GM18870 (cell line): ENCODE data around the gene MOB2.

Experiments
- ATAC-seq: cut with Tn5 transposase; IDR thresholded peaks from one replicate; pipeline ENCODE4 v1.9.1; 2021; ENCODE audit warnings: moderate library complexity; ENCODE audit not compliant: unreplicated experiment

The MOB2 gene

DNA sequence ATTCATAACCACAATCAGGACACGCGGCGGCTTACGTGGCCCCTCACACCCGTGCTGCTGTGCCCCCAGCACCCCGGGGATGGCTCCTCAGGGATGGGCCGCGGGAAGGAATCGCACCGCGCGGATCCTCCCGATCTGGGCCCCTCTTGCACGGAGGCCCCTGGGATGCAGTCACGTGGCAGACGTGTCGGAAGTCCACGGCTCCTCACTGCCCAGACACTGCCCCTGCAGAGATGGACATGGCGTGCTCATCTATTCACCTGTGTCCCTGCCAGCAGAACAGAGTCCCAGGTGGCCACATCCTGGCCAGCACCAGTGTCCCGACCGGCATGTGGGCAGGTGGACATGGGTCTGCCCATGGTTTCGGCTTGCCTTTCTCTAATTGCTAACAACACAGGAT lies 12.8 kb downstream of the MOB2 start:
- ATAC-seq: no peak

DNA sequence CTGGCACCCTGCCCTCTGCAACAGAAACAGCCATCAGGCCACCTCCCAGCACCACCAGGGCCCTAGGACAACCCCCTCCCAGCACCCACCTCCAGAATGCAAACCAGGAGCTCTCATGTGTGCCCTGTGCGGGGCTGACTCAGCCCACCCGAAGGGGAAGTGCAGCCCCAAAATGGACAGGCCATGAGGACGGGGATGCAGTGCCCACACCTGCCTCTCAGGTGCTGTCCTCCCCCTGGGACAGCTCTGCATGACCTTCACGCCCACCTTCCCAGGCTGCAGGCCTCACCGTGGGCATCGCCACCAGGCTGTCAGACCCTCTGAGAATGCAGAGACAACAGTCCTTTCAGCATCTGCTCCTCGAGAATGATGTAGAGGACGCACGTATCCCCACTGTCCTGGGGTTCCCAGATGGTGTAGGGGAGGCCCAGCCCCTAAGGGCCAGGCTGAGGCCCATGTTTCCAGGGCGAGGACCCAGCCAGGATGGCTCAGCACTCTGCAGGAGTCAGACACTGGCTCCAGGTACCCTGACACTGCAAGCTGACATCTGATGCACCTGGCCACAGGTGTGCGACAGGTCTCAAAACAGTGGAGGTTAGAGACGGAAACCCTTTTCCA lies 13.5 kb downstream of the MOB2 start:
- ATAC-seq: no peak

GRCh38 chr11:1472180-1473005 lies 14.2 kb downstream of the MOB2 start:
- no peak for ATAC-seq

GRCh38 chr11:1471736-1472135 lies 14.8 kb downstream of the MOB2 start:
- no peak for ATAC-seq

DNA sequence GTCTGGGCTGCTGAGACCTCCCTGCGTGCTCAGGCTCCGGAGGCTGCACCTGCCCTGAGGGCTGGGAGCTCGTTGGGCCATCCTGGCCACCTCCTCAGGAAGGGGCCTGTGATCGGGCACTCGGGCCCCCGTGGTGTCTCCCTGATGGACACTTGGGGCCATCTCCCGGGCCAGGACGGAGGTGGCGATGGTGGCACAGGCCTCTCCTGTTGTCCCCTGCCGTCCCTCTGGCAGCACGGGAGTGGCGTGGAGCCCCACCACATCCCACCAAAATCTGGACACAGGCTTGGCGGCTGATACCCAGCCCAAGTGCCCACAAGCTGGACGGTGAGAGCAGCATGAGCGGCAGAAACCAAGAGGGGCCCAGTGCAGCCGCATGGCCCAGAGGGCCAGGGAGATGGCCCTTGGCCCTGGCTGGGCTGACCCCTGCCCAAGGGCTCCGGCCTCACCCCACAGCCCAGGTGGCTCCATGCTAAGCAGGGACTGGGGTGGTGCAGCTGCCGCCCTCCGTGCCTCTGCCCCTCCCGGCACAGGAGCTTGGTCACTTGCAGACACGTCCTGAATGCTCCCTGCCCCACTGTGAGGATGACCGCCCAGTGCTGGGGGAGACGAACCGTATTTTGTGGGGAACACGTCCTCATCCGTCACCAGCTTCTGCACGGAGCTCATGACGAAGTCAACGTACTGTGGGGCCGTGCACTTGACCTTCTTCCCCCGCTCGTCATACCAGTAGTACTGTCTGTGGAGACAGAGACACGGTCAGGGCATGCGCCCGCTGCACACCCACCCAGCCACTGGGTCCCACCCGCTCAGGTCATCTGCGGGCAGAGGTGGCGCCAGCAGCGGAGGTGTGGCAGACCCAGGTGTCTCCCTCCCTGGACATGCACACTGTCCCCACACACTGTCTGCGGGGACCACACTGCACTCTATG lies 15.6 kb downstream of the MOB2 start:
- no peak for ATAC-seq

GRCh38 chr11:1469911-1470680 lies 16.5 kb downstream of the MOB2 start:
- no peak for ATAC-seq

DNA sequence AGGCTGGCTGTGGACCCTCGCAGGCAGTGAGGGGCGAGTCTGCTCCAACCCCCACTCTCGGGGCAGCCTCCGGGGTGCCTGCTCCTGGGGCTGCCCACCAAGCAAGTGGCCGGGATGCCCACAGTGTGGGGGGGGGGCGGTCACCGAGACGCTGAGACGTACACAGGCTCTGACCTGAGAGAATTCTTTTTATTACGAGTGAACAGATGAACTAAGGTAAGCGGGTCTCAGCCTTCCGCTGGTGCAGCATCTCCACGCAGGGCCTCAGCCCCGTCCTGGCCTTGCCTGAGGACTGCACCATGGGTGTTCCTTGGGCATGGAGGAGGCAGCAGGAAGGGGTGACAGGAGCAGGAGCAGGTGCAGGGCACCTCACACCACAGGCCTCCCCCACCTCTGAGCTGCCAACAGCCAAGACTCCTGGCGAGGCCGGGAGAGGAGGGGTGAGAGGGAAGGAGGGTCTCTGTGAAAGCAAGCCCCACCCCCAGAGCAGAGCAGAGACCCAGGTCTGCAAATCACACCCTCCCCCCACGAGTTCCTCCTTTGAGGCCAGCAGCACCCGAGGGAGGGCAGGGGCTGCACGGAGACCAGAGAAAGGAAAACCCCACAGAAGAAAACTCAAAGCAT lies 17.2 kb downstream of the MOB2 start:
- no peak for ATAC-seq

- ATAC-seq: no peak
Measured at GRCh38 chr11:1468473-1469066, 18.0 kb downstream of the MOB2 start.

DNA sequence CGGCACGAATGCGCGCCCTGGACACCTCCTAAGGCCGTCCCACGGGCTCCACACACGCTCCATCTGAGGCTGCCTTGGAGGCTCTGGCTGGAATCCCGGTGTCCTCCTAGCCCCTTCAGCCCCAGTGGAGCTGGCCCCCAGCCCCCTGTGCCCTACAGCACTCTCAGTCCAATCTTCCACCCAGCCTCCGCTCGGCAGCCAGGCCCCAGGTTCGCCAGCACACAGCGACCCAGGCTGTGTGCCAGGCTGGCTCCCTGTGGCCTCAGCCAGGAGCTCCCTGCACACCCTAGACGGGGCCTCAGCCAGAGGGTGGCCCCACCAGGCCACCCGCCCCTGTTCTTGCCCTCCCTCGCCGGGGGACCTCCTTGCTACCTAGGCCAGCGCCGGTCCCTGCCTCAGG lies 18.6 kb downstream of the MOB2 start:
- ATAC-seq: no peak

GRCh38 chr11:1467270-1467669 lies 19.3 kb downstream of the MOB2 start:
- ATAC-seq: no peak

GRCh38 chr11:1466784-1467183 lies 19.8 kb downstream of the MOB2 start:
- ATAC-seq: no peak

GRCh38 chr11:1463056-1463455 lies 23.5 kb downstream of the MOB2 start:
- ATAC-seq: no peak

GRCh38 chr11:1462698-1462975 lies 23.9 kb downstream of the MOB2 start:
- ATAC-seq: no peak

GRCh38 chr11:1461826-1462697 lies 24.5 kb downstream of the MOB2 start:
- no peak for ATAC-seq

GRCh38 chr11:1460986-1461825 lies 25.4 kb downstream of the MOB2 start:
- no peak for ATAC-seq

- no peak for ATAC-seq
Measured at GRCh38 chr11:1460396-1460985, 26.1 kb downstream of the MOB2 start.

DNA sequence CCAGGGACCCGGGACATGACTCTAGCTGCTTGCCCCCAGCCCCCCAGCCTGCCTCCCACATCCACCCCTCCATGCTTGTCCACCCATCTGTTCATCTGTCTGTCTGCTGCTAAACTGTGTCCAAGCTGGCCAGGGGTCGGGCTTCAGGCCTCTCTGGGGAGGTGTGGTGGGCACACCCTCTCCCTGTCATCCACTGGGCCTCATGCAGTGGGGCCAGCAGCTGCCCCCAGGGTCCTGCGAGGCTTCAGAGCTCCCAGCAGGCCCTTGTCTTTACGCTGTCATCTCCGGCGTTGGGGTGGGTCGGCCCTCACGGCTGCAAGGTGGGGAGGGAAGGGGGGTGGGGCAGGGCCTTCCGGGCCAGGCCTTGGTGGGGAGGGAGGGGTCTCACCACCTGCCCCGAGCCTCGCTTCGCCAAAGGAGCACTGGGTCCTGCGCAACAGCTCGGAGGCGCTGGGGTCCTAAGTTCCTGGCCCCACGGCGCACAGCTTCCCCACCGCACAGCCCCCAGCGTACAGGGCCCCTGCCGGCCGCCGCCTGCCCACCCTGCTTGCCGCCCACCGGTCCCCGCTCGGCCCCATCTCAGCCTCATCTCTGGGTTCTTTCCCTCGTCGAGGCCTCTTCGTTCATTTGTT lies 26.7 kb downstream of the MOB2 start:
- ATAC-seq: no peak

- ATAC-seq: no peak
Measured at GRCh38 chr11:1459219-1459575, 27.4 kb downstream of the MOB2 start.
